ENCODE measurements around the gene ATXN1. TPM values are rescaled to one million over a fixed set of nuclear protein-coding genes. Genes with fewer than 3 reads are reported as not detected.

The ATXN1 gene
- total and polyA plus RNA-seq, 2 donors from 2014 or later, result 4.2 to 58.2 TPM

GRCh38 chr6:16326971-16327776 is 434.1 kb downstream of the ATXN1 start:
- FAIRE-seq, result no peak
- Histone ChIP-seq H3K27me3 (ENCODE audit: control insufficient read depth, insufficient read depth, low read length) (no peaks in the 10 kb centered on the region), H3K9me3 (ENCODE audit: control insufficient read depth in 2 of 3, insufficient read depth in 1 of 3, low read length in 3 of 3) (no peaks in the 10 kb centered on the region), H3K27ac (ENCODE audit: low read depth in 2 of 2, low read length in 2 of 2) (no peak overlapping the region), H3K4me1 (ENCODE audit: control insufficient read depth in 2 of 3, insufficient read depth in 2 of 3, low read depth in 1 of 3, low read length in 3 of 3) (peaks cover 3 to 13% (median 3%) of the 10 kb centered on the region in 3 donors), H3K9ac (ENCODE audit: low read length in 3 of 3) (no peak overlapping the region), H3K4me3 (ENCODE audit: low read length in 3 of 3) (no peak overlapping the region), H3K36me3 (ENCODE audit: control insufficient read depth in 2 of 3, insufficient read depth in 3 of 3, low read length in 3 of 3) (peaks cover 0 to 6% (median 2%) of the 10 kb centered on the region in 3 donors)
- no peak for DNase-seq
- intact Hi-C loops (cut with DNase I), result no loop called here
- TF ChIP-seq, protein P1, sequence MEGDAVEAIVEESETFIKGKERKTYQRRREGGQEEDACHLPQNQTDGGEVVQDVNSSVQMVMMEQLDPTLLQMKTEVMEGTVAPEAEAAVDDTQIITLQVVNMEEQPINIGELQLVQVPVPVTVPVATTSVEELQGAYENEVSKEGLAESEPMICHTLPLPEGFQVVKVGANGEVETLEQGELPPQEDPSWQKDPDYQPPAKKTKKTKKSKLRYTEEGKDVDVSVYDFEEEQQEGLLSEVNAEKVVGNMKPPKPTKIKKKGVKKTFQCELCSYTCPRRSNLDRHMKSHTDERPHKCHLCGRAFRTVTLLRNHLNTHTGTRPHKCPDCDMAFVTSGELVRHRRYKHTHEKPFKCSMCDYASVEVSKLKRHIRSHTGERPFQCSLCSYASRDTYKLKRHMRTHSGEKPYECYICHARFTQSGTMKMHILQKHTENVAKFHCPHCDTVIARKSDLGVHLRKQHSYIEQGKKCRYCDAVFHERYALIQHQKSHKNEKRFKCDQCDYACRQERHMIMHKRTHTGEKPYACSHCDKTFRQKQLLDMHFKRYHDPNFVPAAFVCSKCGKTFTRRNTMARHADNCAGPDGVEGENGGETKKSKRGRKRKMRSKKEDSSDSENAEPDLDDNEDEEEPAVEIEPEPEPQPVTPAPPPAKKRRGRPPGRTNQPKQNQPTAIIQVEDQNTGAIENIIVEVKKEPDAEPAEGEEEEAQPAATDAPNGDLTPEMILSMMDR (IDR thresholded peaks at IDR 0.05; ENCODE audit: borderline replicate concordance, extremely low read depth, insufficient read depth), result no peak

DNA sequence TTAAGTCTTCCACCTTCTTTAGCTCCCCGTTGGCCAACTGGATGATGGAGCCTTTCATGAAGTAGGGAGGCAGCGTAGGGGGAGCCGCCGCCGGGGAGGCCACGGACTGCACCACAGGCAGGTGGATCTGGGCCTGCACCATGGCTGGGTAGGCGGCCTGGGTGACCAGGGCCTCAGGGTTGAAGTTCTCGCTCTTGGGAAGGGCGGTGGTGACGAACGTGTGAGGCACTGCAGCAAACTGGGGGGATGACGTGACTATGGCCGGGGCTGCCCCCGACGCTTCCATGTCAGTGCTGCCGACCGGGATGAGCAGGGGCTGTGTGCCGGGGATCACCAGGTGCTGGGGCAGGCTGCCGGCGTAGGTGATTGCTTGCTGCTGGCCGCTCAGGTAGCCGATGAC is 434.7 kb downstream of the ATXN1 start:
- TF ChIP-seq, protein P1 (IDR thresholded peaks at IDR 0.05; ENCODE audit: borderline replicate concordance, extremely low read depth, insufficient read depth), result no peak
- no peak for FAIRE-seq
- no peaks in the 10 kb centered on the region for H3K27me3 ChIP-seq (ENCODE audit: control insufficient read depth, insufficient read depth, low read length)
- no peaks in the 10 kb centered on the region for H3K9me3 ChIP-seq (ENCODE audit: control insufficient read depth in 2 of 3, insufficient read depth in 1 of 3, low read length in 3 of 3)
- intact Hi-C loops (cut with DNase I), result no loop called here
- H3K9ac ChIP-seq (ENCODE audit: low read length in 3 of 3), result no peak overlapping the region
- no peak overlapping the region for H3K27ac ChIP-seq (ENCODE audit: low read depth in 2 of 2, low read length in 2 of 2)
- H3K36me3 ChIP-seq (ENCODE audit: control insufficient read depth in 2 of 3, insufficient read depth in 3 of 3, low read length in 3 of 3), result peaks cover 0 to 6% (median 2%) of the 10 kb centered on the region in 3 donors
- no peak for DNase-seq
- peaks cover 0 to 9% (median 3%) of the 10 kb centered on the region in 3 donors for H3K4me1 ChIP-seq (ENCODE audit: control insufficient read depth in 2 of 3, insufficient read depth in 2 of 3, low read depth in 1 of 3, low read length in 3 of 3)
- no peak overlapping the region for H3K4me3 ChIP-seq (ENCODE audit: low read length in 3 of 3)

- Histone ChIP-seq H3K4me3 (ENCODE audit: low read length in 3 of 3) (no peak overlapping the region), H3K4me1 (ENCODE audit: control insufficient read depth in 2 of 3, insufficient read depth in 2 of 3, low read depth in 1 of 3, low read length in 3 of 3) (peaks cover 3 to 8% (median 3%) of the 10 kb centered on the region in 3 donors), H3K27me3 (ENCODE audit: control insufficient read depth, insufficient read depth, low read length) (no peaks in the 10 kb centered on the region), H3K9me3 (ENCODE audit: control insufficient read depth in 2 of 3, insufficient read depth in 1 of 3, low read length in 3 of 3) (no peaks in the 10 kb centered on the region), H3K36me3 (ENCODE audit: control insufficient read depth in 2 of 3, insufficient read depth in 3 of 3, low read length in 3 of 3) (peaks cover 0 to 6% (median 2%) of the 10 kb centered on the region in 3 donors), H3K27ac (ENCODE audit: low read depth in 2 of 2, low read length in 2 of 2) (no peak overlapping the region), H3K9ac (ENCODE audit: low read length in 3 of 3) (no peak overlapping the region)
- DNase-seq (no peak), FAIRE-seq (no peak)
- intact Hi-C loops (cut with DNase I), result no loop called here
- TF ChIP-seq, protein P1 (IDR thresholded peaks at IDR 0.05; ENCODE audit: borderline replicate concordance, extremely low read depth, insufficient read depth), result no peak
Measured at GRCh38 chr6:16324606-16325225, 436.5 kb downstream of the ATXN1 start.
